A673 (cell line): ENCODE data around the gene RAB11FIP4. TPM values are rescaled to one million over a fixed set of nuclear protein-coding genes. Genes with fewer than 3 reads are reported as not detected.

Source experiments
- BruUV-seq: library from RNA; stranded (reverse); fragments of 400-500 nt; replicated peaks from 2 replicates; lab custom pipeline; 2021; lab: Mats Ljungman, UMichigan
- CTCF ChIA-PET: fragments of 300-600 bp; sonication (Branson Sonifier 250); formaldehyde crosslinking; loops from one replicate; lab custom pipeline; 2022; ENCODE audit warnings: antibody characterized with exemption; lab: Charles Lee
- POLR2A ChIA-PET: fragments of 300-600 bp; sonication (Branson Sonifier 250); formaldehyde crosslinking; loops from one replicate; lab custom pipeline; 2022; ENCODE audit warnings: antibody characterized with exemption; ENCODE audit not compliant: low non-redundant PET; lab: Charles Lee
- DNase-seq: peaks from one replicate; pipeline ENCODE4 v3.0.0-alpha.2; 2015; ENCODE audit warnings: low spot score
- H3K27ac ChIP-seq: fragments of 200-600 bp; sonication (generic); 2 replicates; pipeline ENCODE4 v1.5.1; 2016; ENCODE audit warnings: mixed run types, low read depth, mild to moderate bottlenecking, mixed read lengths, antibody characterized with exemption, low read length; ENCODE audit not compliant: poor library complexity, severe bottlenecking
- H3K27me3 ChIP-seq: fragments of 200-600 bp; sonication (generic); replicated peaks from 2 replicates; pipeline ENCODE4 v1.6.1; 2017; ENCODE audit warnings: mixed run types, low read depth, mild to moderate bottlenecking, mixed read lengths, antibody characterized with exemption, low read length; ENCODE audit not compliant: insufficient read depth, poor library complexity
- H3K36me3 ChIP-seq: fragments of 200-600 bp; sonication (generic); 2 replicates; pipeline ENCODE4 v1.6.1; 2016; ENCODE audit warnings: mixed run types, mild to moderate bottlenecking, mixed read lengths, antibody characterized with exemption, low read length; ENCODE audit not compliant: insufficient read depth, poor library complexity, severe bottlenecking
- H3K4me1 ChIP-seq: fragments of 200-600 bp; sonication (generic); 2 replicates; pipeline ENCODE4 v1.6.1; 2017; ENCODE audit warnings: mixed run types, mild to moderate bottlenecking, mixed read lengths, antibody characterized with exemption, low read length; ENCODE audit not compliant: insufficient read depth, poor library complexity, severe bottlenecking
- H3K4me3 ChIP-seq: fragments of 200-600 bp; sonication (generic); 2 replicates; pipeline ENCODE4 v1.5.1; 2016; ENCODE audit warnings: low read depth, mixed run types, mild to moderate bottlenecking, mixed read lengths, low read length; ENCODE audit not compliant: poor library complexity, severe bottlenecking
- H3K9me3 ChIP-seq: fragments of 200-600 bp; sonication (generic); 2 replicates; pipeline ENCODE4 v1.6.1; 2016; ENCODE audit warnings: mixed run types, low read depth, mild to moderate bottlenecking, mixed read lengths, antibody characterized with exemption, low read length; ENCODE audit not compliant: poor library complexity, severe bottlenecking
- EZH2 ChIP-seq: fragments of 200-600 bp; sonication (generic); IDR thresholded peaks from 2 replicates; pipeline ENCODE4 v1.6.1; 2017; ENCODE audit warnings: borderline replicate concordance, low read depth, mild to moderate bottlenecking, mixed read lengths, antibody characterized with exemption, low read length; ENCODE audit not compliant: poor library complexity, severe bottlenecking
- intact Hi-C: fragments of 100-400 bp; cut with micrococcal nuclease; formaldehyde crosslinking; loops from one replicate; pipeline ENCODE4 v1.10.0; 2022; ENCODE audit not compliant: unreplicated experiment
- total RNA-seq: library from RNA; stranded (reverse); gene quantifications from 2 replicates; pipeline ENCODE4 v1.2.3, GENCODE V29; 2021
- TF ChIP-seq, protein P1 (sequence below): fragments of 300-800, 200-600 bp; sonication (generic); conservative IDR thresholded peaks from 2 replicates; pipeline ENCODE4 v1.5.1; 2017; ENCODE audit warnings: low read depth, mild to moderate bottlenecking, antibody characterized with exemption, low read length, moderate library complexity, mixed read lengths

The RAB11FIP4 gene
- total RNA-seq, 1 experiment from 2014 or later = 2.4 TPM

GRCh38 chr17:31583772-31584356, 192.4 kb downstream of the RAB11FIP4 start:
- Histone ChIP-seq H3K27ac (no peak overlapping the region), H3K36me3 (no peaks in the 10 kb centered on the region), H3K9me3 (no peaks in the 10 kb centered on the region), H3K4me1 (no peaks in the 10 kb centered on the region), H3K4me3 (no peak overlapping the region), H3K27me3 (no peaks in the 10 kb centered on the region)
- CTCF ChIA-PET = no interaction called here
- intact Hi-C loops = no loop called here
- TF ChIP-seq, protein P1, sequence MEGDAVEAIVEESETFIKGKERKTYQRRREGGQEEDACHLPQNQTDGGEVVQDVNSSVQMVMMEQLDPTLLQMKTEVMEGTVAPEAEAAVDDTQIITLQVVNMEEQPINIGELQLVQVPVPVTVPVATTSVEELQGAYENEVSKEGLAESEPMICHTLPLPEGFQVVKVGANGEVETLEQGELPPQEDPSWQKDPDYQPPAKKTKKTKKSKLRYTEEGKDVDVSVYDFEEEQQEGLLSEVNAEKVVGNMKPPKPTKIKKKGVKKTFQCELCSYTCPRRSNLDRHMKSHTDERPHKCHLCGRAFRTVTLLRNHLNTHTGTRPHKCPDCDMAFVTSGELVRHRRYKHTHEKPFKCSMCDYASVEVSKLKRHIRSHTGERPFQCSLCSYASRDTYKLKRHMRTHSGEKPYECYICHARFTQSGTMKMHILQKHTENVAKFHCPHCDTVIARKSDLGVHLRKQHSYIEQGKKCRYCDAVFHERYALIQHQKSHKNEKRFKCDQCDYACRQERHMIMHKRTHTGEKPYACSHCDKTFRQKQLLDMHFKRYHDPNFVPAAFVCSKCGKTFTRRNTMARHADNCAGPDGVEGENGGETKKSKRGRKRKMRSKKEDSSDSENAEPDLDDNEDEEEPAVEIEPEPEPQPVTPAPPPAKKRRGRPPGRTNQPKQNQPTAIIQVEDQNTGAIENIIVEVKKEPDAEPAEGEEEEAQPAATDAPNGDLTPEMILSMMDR = no peak
- no peak for TF ChIP-seq EZH2
- DNase-seq = no peak
- POLR2A ChIA-PET = no interaction called here
- BruUV-seq = no TSS peak

DNA sequence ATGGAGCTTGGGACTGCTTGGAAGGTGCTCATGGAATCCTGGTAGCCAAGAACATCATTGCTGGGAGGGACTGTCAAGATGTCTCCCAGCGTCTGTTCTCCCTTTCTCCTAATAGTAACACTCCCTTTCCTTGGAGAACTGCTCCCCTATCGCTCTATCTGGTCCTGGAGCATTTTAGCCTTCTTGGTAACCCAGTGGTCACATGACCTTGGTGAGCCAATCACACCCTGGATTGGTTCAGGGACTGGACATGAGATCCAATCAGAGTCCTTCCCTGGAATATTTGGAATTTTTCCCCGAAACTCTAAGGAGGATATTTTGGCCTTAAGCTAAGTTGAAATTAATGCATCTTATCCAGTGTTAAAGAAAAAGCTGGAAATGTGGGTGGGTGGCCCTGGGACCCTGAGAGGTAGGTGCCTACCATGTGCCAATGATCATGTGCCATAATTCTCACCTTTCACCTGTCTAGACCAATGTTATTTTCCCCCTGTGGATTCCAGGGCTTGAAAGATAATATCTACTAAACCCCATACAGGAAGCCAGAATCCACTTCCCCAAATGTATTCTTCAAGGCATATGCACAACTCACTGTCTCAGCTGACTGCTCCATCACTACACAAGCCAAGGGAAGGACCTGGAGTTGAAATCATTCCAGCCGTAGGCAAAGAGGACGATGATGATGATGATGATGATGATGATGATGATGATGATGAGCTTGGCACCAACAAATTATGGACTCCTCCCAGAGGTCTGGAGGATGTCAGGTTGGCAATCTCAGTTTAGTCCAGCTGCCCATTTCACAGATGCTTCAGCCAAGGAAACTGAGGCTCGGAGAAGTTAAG, 193.2 kb downstream of the RAB11FIP4 start:
- H3K36me3 ChIP-seq = no peaks in the 10 kb centered on the region
- BruUV-seq = no TSS peak
- H3K4me1 ChIP-seq = no peaks in the 10 kb centered on the region
- H3K27ac ChIP-seq = no peak overlapping the region
- TF ChIP-seq, protein P1 = no peak
- ChIA-PET POLR2A (no interaction called here), CTCF (no interaction called here)
- H3K27me3 ChIP-seq = no peaks in the 10 kb centered on the region
- intact Hi-C loops = no loop called here
- H3K9me3 ChIP-seq = no peaks in the 10 kb centered on the region
- no peak for DNase-seq
- H3K4me3 ChIP-seq = no peak overlapping the region

- DNase-seq = no peak
- ChIA-PET CTCF (no interaction called here), POLR2A (no interaction called here)
- H3K36me3 ChIP-seq = no peaks in the 10 kb centered on the region
- no TSS peak for BruUV-seq
- no peaks in the 10 kb centered on the region for H3K9me3 ChIP-seq
- intact Hi-C loops = no loop called here
- TF ChIP-seq, protein P1 = no peak
- TF ChIP-seq EZH2 = no peak
- no peaks in the 10 kb centered on the region for H3K4me1 ChIP-seq
- H3K4me3 ChIP-seq = no peak overlapping the region
- no peaks in the 10 kb centered on the region for H3K27me3 ChIP-seq
- H3K27ac ChIP-seq = no peak overlapping the region
Measured at GRCh38 chr17:31585280-31585630, 193.8 kb downstream of the RAB11FIP4 start.
